RWPE1 (cell line): ENCODE results near the gene POU2F2.

Source experiments
- CTCF ChIA-PET: fragments of 350-600 bp; sonication (Branson Sonifier 250); formaldehyde crosslinking; extraction: SDS; loops from one replicate; lab custom pipeline; 2021; lab: Yijun Ruan, JAX
- POLR2A ChIA-PET: fragments of 400-600 bp; formaldehyde crosslinking; extraction: SDS; loops from one replicate; lab custom pipeline; 2020; ENCODE audit warnings: antibody characterized with exemption; ENCODE audit not compliant: low non-redundant PET; lab: Yijun Ruan, JAX
- DNase-seq: peaks from one replicate; pipeline ENCODE4 v3.0.0; 2012; ENCODE audit warnings: low spot score
- H3K27ac ChIP-seq: fragments of 450-650 bp; 2 replicates; pipeline ENCODE4 v1.5.1; 2017
- TF ChIP-seq, protein P1 (sequence below): fragments of 450-650 bp; conservative IDR thresholded peaks from 2 replicates; pipeline ENCODE4 v1.5.1; 2017; ENCODE audit warnings: low read depth, mild to moderate bottlenecking

The POU2F2 gene

DNA sequence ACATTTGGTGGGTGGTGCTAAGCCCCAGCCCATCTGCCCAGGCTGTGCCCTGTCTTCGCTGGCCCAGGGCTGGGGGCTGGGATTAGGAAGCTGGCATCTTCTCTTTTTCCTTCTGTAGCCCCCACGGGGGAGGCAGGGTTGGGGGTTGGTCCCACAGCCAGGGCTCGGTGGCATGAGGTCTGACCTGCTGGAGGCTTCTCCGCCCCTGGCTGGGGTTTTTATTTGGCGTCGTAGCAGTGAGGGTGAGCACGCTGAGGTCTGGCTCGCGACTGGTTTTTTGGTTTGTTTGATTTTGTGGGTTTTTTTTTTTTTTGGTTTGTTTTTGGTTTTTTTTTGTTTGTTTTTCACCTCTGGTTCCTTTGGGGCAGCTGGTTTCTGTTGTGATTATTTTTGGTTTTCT lies 41.6 kb downstream of the POU2F2 start:
- ChIA-PET CTCF (interaction anchor here (0.6 to 1.3 kb wide), 2 partner anchors 9 to 127 kb away, joined by 3 to 8 read pairs; partner anchors contain the start of gene DEDD2), POLR2A (no interaction called here)
- DNase-seq = no peak
- H3K27ac ChIP-seq = no peak overlapping the region
- TF ChIP-seq, protein P1, sequence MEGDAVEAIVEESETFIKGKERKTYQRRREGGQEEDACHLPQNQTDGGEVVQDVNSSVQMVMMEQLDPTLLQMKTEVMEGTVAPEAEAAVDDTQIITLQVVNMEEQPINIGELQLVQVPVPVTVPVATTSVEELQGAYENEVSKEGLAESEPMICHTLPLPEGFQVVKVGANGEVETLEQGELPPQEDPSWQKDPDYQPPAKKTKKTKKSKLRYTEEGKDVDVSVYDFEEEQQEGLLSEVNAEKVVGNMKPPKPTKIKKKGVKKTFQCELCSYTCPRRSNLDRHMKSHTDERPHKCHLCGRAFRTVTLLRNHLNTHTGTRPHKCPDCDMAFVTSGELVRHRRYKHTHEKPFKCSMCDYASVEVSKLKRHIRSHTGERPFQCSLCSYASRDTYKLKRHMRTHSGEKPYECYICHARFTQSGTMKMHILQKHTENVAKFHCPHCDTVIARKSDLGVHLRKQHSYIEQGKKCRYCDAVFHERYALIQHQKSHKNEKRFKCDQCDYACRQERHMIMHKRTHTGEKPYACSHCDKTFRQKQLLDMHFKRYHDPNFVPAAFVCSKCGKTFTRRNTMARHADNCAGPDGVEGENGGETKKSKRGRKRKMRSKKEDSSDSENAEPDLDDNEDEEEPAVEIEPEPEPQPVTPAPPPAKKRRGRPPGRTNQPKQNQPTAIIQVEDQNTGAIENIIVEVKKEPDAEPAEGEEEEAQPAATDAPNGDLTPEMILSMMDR = no peak

- DNase-seq = no peak
- TF ChIP-seq, protein P1 = no peak
- no peak overlapping the region for H3K27ac ChIP-seq
- ChIA-PET POLR2A (no interaction called here), CTCF (interaction anchor here (1.3 kb wide), 1 partner anchor 8 kb away, joined by 8 read pairs; no protein-coding TSS in a partner anchor)
These were observed 42.5 kb downstream of the POU2F2 start for GRCh38 chr19:42089772-42090171.

DNA sequence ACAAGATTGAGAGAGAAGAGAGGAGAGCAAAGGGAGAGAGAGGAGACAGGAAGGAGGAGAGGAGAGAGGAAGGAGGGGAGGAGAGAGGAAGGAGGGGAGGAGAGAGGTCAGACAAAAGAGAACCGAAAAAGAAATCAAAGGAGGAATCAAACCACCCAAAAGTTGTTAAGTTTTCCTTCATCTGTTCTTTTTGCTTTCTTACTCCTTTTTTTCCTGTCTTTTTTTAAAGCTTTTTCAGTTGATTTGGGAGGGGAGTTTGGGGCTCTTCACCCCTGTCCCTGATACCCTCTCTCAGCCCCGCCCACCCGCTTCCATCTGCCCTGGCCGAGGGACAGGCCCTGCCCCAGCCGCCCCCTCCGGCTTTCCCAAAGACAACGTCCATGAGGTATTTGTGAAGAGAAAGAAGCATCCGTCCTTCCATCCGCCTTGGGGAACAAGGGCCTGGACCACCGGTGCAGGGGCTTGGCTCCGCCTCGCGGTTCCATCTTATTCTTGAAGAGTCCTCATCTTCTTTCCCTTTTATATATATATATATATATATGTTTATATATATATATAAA lies 43.0 kb downstream of the POU2F2 start:
- CTCF ChIA-PET = no interaction called here
- POLR2A ChIA-PET = no interaction called here
- H3K27ac ChIP-seq = no peak overlapping the region
- no peak for DNase-seq
- TF ChIP-seq, protein P1 = no peak

DNA sequence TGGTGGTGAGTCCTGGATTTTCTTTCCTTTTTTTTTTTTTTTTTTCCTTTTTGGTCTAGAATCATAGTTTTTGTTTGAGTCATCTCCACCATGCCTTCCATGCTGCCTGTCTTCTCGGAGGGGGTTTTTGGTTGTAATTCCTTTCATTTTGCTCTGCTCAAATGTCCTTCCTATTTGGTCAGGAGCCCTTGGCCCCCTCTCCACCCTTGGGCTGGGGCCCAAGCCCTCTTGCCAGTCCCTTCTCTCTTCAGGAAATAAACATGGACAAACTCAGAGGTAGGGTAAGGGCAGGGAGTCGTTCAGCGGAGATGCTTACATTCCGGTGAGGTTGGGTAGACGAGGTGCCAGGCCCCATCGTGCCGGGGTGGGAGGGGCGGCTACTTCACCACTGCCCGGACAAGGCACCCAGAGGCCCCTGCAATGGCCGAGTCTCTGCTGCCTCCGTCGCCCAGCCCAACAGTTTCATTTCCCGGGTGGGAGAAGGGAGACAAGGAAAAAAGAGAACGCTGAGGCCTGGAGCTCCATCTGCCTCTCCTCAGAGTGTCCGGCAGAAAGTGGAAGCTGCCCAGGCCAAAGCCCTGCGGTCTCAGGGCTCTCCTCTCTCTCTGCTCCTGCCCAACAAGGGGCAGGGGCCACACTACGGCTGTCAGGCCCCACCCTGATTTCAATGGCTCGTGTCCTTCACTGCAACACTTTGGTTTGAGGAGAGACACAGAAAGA lies 43.6 kb downstream of the POU2F2 start:
- TF ChIP-seq, protein P1 = no peak
- DNase-seq = no peak
- H3K27ac ChIP-seq = no peak overlapping the region
- ChIA-PET POLR2A (no interaction called here), CTCF (no interaction called here)

GRCh38 chr19:42086770-42087550 lies 45.3 kb downstream of the POU2F2 start:
- ChIA-PET CTCF (interaction anchor here (0.8 kb wide), 1 partner anchor 320 kb away, joined by 7 read pairs; no protein-coding TSS in a partner anchor), POLR2A (interaction anchor here (0.5 kb wide), 1 partner anchor 11 kb away, joined by 3 read pairs; the partner anchor contains the start of gene ZNF574)
- no peak for DNase-seq
- H3K27ac ChIP-seq = no peak overlapping the region
- TF ChIP-seq, protein P1 = no peak

GRCh38 chr19:42086188-42086736 lies 46.0 kb downstream of the POU2F2 start:
- ChIA-PET CTCF (interaction anchor here (0.8 kb wide), 1 partner anchor 320 kb away, joined by 7 read pairs; no protein-coding TSS in a partner anchor), POLR2A (no interaction called here)
- H3K27ac ChIP-seq = no peak overlapping the region
- TF ChIP-seq, protein P1 = no peak
- no peak for DNase-seq
